ENCODE data around the gene DLEC1. TPM values are rescaled to one million over a fixed set of nuclear protein-coding genes. Genes with fewer than 3 reads are reported as not detected.
A peak's percentile ranks its signal among the peaks of the same experiment; 100 is the strongest.

DLEC1 gene
- total RNA-seq, 4 donors from 2014 or later = 0.18 to 2.2 (median 0.75) TPM

GRCh38 chr3:38006445-38006995 is 32.5 kb upstream of the DLEC1 start:
- Histone ChIP-seq H3K36me3 (peaks cover 0 to 59% (median 3%) of the 10 kb centered on the region in 3 donors), H3K4me3 (no peak overlapping the region), H3K4me1 (peaks cover 0 to 23% (median 0%) of the 10 kb centered on the region in 4 donors), H3K9me3 (no peaks in the 10 kb centered on the region), H3K27me3 (no peaks in the 10 kb centered on the region), H3K27ac (no peak overlapping the region)
- TF ChIP-seq, protein P1, sequence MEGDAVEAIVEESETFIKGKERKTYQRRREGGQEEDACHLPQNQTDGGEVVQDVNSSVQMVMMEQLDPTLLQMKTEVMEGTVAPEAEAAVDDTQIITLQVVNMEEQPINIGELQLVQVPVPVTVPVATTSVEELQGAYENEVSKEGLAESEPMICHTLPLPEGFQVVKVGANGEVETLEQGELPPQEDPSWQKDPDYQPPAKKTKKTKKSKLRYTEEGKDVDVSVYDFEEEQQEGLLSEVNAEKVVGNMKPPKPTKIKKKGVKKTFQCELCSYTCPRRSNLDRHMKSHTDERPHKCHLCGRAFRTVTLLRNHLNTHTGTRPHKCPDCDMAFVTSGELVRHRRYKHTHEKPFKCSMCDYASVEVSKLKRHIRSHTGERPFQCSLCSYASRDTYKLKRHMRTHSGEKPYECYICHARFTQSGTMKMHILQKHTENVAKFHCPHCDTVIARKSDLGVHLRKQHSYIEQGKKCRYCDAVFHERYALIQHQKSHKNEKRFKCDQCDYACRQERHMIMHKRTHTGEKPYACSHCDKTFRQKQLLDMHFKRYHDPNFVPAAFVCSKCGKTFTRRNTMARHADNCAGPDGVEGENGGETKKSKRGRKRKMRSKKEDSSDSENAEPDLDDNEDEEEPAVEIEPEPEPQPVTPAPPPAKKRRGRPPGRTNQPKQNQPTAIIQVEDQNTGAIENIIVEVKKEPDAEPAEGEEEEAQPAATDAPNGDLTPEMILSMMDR (IDR thresholded peaks at IDR 0.05) = no peak
- TF ChIP-seq POLR2A (IDR thresholded peaks at IDR 0.05) = no peak
- DNase-seq = no peak

- Histone ChIP-seq H3K4me3 (no peak overlapping the region), H3K36me3 (peaks cover 0 to 47% (median 3%) of the 10 kb centered on the region in 3 donors), H3K9me3 (no peaks in the 10 kb centered on the region), H3K27me3 (no peaks in the 10 kb centered on the region), H3K4me1 (peaks cover 0 to 19% (median 0%) of the 10 kb centered on the region in 4 donors), H3K27ac (no peak overlapping the region)
- DNase-seq = peak in 1 of 3 donors; percentile 48
- TF ChIP-seq, protein P1 (IDR thresholded peaks at IDR 0.05) = no peak
- no peak for TF ChIP-seq POLR2A (IDR thresholded peaks at IDR 0.05)
Observed at GRCh38 chr3:38007754-38008090, 31.3 kb upstream of the DLEC1 start.

DNA sequence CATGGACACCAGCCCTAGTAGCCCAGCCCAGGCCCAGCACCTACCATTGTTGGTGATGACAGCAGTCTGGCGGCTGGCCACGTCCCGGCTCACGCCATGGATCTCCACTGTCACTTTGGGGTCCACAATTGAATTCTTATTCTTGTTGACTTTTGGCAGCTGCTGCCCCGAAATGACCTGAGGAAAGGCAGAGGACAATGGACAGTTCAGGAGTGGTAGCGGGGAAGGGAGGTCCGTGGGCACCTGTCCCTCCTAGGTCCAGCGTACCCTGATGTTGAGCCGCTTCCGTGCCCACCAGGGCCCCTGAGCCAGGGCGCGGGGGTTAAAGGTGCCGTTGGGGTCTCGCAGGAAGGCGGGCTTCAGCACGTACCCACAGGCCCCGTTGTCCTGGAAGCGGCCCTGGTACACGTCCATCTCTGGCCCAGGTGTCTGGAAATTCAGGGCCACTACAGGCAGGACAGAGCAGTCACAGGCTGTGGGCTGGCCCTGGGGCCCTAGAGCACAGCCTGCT is 30.8 kb upstream of the DLEC1 start:
- H3K27ac ChIP-seq = no peak overlapping the region
- DNase-seq = peak in 1 of 3 donors; percentile 53
- no peak overlapping the region for H3K4me3 ChIP-seq
- no peaks in the 10 kb centered on the region for H3K27me3 ChIP-seq
- no peaks in the 10 kb centered on the region for H3K9me3 ChIP-seq
- H3K4me1 ChIP-seq = peaks cover 0 to 14% (median 0%) of the 10 kb centered on the region in 4 donors
- H3K36me3 ChIP-seq = peaks cover 0 to 42% (median 3%) of the 10 kb centered on the region in 3 donors
- TF ChIP-seq POLR2A (IDR thresholded peaks at IDR 0.05) = no peak
- TF ChIP-seq, protein P1 (IDR thresholded peaks at IDR 0.05) = no peak

- Histone ChIP-seq H3K9me3 (no peaks in the 10 kb centered on the region), H3K27ac (no peak overlapping the region), H3K36me3 (peaks cover 0 to 42% (median 3%) of the 10 kb centered on the region in 3 donors), H3K4me3 (no peak overlapping the region), H3K4me1 (peaks cover 0 to 6% (median 0%) of the 10 kb centered on the region in 4 donors), H3K27me3 (no peaks in the 10 kb centered on the region)
- peak in 1 of 3 donors; percentile 50 for DNase-seq
- TF ChIP-seq POLR2A (IDR thresholded peaks at IDR 0.05) = no peak
- TF ChIP-seq, protein P1 (IDR thresholded peaks at IDR 0.05) = no peak
Observed at GRCh38 chr3:38008971-38009580, 29.9 kb upstream of the DLEC1 start.

- peaks cover 0 to 4% (median 0%) of the 10 kb centered on the region in 4 donors for H3K4me1 ChIP-seq
- no peak overlapping the region for H3K4me3 ChIP-seq
- no peaks in the 10 kb centered on the region for H3K27me3 ChIP-seq
- DNase-seq = peak in 1 of 3 donors; percentile 56
- peaks cover 0 to 45% (median 3%) of the 10 kb centered on the region in 3 donors for H3K36me3 ChIP-seq
- H3K27ac ChIP-seq = peak overlapping the region in 1 of 4 donors; percentile 13
- no peaks in the 10 kb centered on the region for H3K9me3 ChIP-seq
- TF ChIP-seq POLR2A (IDR thresholded peaks at IDR 0.05) = no peak
- TF ChIP-seq, protein P1 (IDR thresholded peaks at IDR 0.05) = no peak
Observed at GRCh38 chr3:38009807-38010591, 29.0 kb upstream of the DLEC1 start.
